Panc1 (cell line): ENCODE measurements around the gene JADE1. TPM values are rescaled to one million over a fixed set of nuclear protein-coding genes. Genes with fewer than 3 reads are reported as not detected.

Experiments used
- ATAC-seq: fragments of 200-7000 bp; cut with Tn5 transposase; 2 replicates; pipeline ENCODE4 v1.9.1; 2020; ENCODE audit warnings: mild to moderate bottlenecking, moderate library complexity
- BruUV-seq: library from RNA; stranded (reverse); fragments of 400-500 nt; replicated peaks from 2 replicates; lab custom pipeline; 2021; lab: Mats Ljungman, UMichigan
- CTCF ChIA-PET: fragments of 300-600 bp; sonication (Branson Sonifier 250); formaldehyde crosslinking; loops from one replicate; lab custom pipeline; 2022; ENCODE audit warnings: antibody characterized with exemption; lab: Charles Lee
- POLR2A ChIA-PET: fragments of 300-600 bp; sonication (Branson Sonifier 250); formaldehyde crosslinking; loops from one replicate; lab custom pipeline; 2022; ENCODE audit warnings: antibody characterized with exemption; lab: Charles Lee
- DNase-seq: peaks from one replicate; pipeline ENCODE4 v3.0.0-alpha.2; 2010; ENCODE audit warnings: low read depth, low spot score
- H3K27ac ChIP-seq: 2 replicates; pipeline ENCODE4 v1.5.1; 2011; ENCODE audit warnings: mild to moderate bottlenecking, low read length, inconsistent platforms
- H3K27me3 ChIP-seq: fragments of 200-500 bp; sonication (Bioruptor generic); 2 replicates; pipeline ENCODE4 v1.6.0; 2014; ENCODE audit warnings: low read length, inconsistent platforms; ENCODE audit not compliant: control insufficient read depth, insufficient read depth
- H3K36me3 ChIP-seq: fragments of 200-500 bp; sonication (Bioruptor generic); 2 replicates; pipeline ENCODE4 v1.5.1; 2014; ENCODE audit warnings: inconsistent platforms, mild to moderate bottlenecking, low read length, moderate library complexity; ENCODE audit not compliant: control insufficient read depth, insufficient read depth
- H3K4me1 ChIP-seq: 2 replicates; pipeline ENCODE4 v1.5.1; 2011; ENCODE audit warnings: inconsistent platforms, mild to moderate bottlenecking, low read length, moderate library complexity; ENCODE audit not compliant: control insufficient read depth, insufficient read depth
- H3K4me3 ChIP-seq, 2 experiments: 2 replicates each; pipeline ENCODE4 v1.5.1; 2011 to 2012; ENCODE audit warnings: low read depth in 2 of 2, low read length in 2 of 2, mild to moderate bottlenecking in 2 of 2, inconsistent platforms in 1 of 2, moderate library complexity in 1 of 2
- H3K9me3 ChIP-seq: fragments of 200-500 bp; sonication (Bioruptor generic); 2 replicates; pipeline ENCODE4 v1.5.1; 2014; ENCODE audit warnings: low read depth, mild to moderate bottlenecking, inconsistent platforms, low read length, moderate library complexity; ENCODE audit not compliant: control insufficient read depth, insufficient read depth
- POLR2AphosphoS5 ChIP-seq: IDR thresholded peaks from 2 replicates; pipeline ENCODE4 v1.6.1; 2012; ENCODE audit warnings: mild to moderate bottlenecking, low read depth, low read length, moderate library complexity
- SIN3A ChIP-seq: IDR thresholded peaks from 2 replicates; pipeline ENCODE4 v1.6.1; 2012; ENCODE audit warnings: low read depth, mild to moderate bottlenecking, low read length, moderate library complexity, borderline replicate concordance; ENCODE audit not compliant: insufficient read depth
- TCF7L2 ChIP-seq: IDR thresholded peaks from 2 replicates; pipeline ENCODE4 v1.6.1; 2011; ENCODE audit warnings: mild to moderate bottlenecking, low read depth, low read length, inconsistent platforms
- in situ Hi-C: cut with HindIII; loops from 2 replicates; pipeline ENCODE4 v1.10.0; 2016; ENCODE audit warnings: low sequenced_read_pairs, low pct_unique_long_range_greater_than_20kb
- intact Hi-C: fragments of 100-400 bp; cut with micrococcal nuclease; formaldehyde crosslinking; loops from one replicate; pipeline ENCODE4 v1.10.0; 2022; ENCODE audit not compliant: unreplicated experiment
- total RNA-seq: library from RNA; stranded (reverse); gene quantifications from one replicate; pipeline ENCODE4 v1.2.1, GENCODE V29; 2021; ENCODE audit not compliant: unreplicated experiment
- TF ChIP-seq, protein P1 (sequence below), 2 experiments: IDR thresholded peaks; 2 replicates each; pipeline ENCODE4 v1.6.1; 2011 to 2012; ENCODE audit warnings: low read depth in 2 of 2, control low read depth in 1 of 2, low read length in 1 of 2, mild to moderate bottlenecking in 1 of 2, moderate library complexity in 1 of 2; ENCODE audit not compliant: insufficient read depth in 1 of 2
- TF ChIP-seq, protein P2 (sequence below): fragments of 450-650 bp; IDR thresholded peaks from 2 replicates; pipeline ENCODE4 v1.5.1; 2017; ENCODE audit warnings: mild to moderate bottlenecking

JADE1 gene
- total RNA-seq, 1 experiment from 2014 or later: 23.4 TPM

DNA sequence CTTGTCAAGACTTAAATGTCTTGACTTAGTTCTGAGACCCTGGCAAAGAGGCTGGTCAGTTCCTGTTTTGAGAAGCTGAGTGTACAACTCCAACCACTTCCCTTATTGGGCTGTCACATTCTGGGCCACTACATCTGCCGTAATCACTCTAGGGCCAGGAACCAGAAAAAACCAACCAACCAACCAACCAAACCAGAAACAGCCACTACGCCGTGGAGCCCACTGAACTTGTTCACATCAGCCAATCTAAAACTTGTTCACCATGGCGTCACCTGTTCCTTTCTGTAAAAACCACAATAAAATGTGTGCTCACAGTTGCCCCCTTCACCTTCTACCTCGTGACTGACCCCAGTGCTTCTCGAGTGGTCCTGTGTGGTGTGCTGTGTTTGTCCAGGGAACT, 107.3 kb downstream of the JADE1 start:
- H3K36me3 ChIP-seq: no peaks in the 10 kb centered on the region
- no peak for ATAC-seq
- BruUV-seq: no TSS peak
- H3K9me3 ChIP-seq: no peaks in the 10 kb centered on the region
- DNase-seq: no peak
- no peak overlapping the region for H3K27ac ChIP-seq
- POLR2A ChIA-PET: no interaction called here
- CTCF ChIA-PET: no interaction called here
- no peaks in the 10 kb centered on the region for H3K27me3 ChIP-seq
- in situ Hi-C loops (no loop called here), intact Hi-C loops (no loop called here)
- no peaks in the 10 kb centered on the region for H3K4me1 ChIP-seq
- TF ChIP-seq POLR2AphosphoS5 (no peak), SIN3A (no peak), TCF7L2 (no peak)
- TF ChIP-seq, protein P1, sequence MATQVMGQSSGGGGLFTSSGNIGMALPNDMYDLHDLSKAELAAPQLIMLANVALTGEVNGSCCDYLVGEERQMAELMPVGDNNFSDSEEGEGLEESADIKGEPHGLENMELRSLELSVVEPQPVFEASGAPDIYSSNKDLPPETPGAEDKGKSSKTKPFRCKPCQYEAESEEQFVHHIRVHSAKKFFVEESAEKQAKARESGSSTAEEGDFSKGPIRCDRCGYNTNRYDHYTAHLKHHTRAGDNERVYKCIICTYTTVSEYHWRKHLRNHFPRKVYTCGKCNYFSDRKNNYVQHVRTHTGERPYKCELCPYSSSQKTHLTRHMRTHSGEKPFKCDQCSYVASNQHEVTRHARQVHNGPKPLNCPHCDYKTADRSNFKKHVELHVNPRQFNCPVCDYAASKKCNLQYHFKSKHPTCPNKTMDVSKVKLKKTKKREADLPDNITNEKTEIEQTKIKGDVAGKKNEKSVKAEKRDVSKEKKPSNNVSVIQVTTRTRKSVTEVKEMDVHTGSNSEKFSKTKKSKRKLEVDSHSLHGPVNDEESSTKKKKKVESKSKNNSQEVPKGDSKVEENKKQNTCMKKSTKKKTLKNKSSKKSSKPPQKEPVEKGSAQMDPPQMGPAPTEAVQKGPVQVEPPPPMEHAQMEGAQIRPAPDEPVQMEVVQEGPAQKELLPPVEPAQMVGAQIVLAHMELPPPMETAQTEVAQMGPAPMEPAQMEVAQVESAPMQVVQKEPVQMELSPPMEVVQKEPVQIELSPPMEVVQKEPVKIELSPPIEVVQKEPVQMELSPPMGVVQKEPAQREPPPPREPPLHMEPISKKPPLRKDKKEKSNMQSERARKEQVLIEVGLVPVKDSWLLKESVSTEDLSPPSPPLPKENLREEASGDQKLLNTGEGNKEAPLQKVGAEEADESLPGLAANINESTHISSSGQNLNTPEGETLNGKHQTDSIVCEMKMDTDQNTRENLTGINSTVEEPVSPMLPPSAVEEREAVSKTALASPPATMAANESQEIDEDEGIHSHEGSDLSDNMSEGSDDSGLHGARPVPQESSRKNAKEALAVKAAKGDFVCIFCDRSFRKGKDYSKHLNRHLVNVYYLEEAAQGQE (IDR thresholded peaks at IDR 0.05; ENCODE audit: insufficient read depth in 1 of 2, low read depth in 2 of 2, low read length in 1 of 2): no peak
- TF ChIP-seq, protein P2, sequence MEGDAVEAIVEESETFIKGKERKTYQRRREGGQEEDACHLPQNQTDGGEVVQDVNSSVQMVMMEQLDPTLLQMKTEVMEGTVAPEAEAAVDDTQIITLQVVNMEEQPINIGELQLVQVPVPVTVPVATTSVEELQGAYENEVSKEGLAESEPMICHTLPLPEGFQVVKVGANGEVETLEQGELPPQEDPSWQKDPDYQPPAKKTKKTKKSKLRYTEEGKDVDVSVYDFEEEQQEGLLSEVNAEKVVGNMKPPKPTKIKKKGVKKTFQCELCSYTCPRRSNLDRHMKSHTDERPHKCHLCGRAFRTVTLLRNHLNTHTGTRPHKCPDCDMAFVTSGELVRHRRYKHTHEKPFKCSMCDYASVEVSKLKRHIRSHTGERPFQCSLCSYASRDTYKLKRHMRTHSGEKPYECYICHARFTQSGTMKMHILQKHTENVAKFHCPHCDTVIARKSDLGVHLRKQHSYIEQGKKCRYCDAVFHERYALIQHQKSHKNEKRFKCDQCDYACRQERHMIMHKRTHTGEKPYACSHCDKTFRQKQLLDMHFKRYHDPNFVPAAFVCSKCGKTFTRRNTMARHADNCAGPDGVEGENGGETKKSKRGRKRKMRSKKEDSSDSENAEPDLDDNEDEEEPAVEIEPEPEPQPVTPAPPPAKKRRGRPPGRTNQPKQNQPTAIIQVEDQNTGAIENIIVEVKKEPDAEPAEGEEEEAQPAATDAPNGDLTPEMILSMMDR: no peak
- no peak overlapping the region for H3K4me3 ChIP-seq

DNA sequence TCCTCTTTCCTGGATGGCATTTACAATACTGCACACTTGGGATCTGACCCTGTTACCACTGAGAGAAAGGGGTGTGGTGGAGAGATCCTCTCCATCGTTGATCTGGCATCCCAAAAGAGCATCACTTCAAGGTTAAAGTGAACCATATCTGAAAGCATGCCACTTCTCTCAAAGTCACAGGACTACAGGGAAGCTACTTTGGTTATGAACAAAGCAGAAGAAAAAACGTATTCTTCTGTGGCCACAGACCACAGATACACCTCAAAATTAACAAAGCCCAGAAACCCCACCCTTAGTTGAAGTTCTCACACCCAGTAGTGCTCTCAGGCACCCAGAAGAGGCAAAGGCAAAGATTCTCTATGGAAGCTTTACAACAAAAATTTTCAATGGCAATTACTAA, 108.3 kb downstream of the JADE1 start:
- Histone ChIP-seq H3K36me3 (no peaks in the 10 kb centered on the region), H3K27me3 (no peaks in the 10 kb centered on the region), H3K27ac (no peak overlapping the region), H3K4me3 (no peak overlapping the region), H3K4me1 (no peaks in the 10 kb centered on the region), H3K9me3 (no peaks in the 10 kb centered on the region)
- DNase-seq: no peak
- in situ Hi-C loops: no loop called here
- intact Hi-C loops: no loop called here
- ChIA-PET CTCF (no interaction called here), POLR2A (no interaction called here)
- TF ChIP-seq, protein P1 (IDR thresholded peaks at IDR 0.05; ENCODE audit: insufficient read depth in 1 of 2, low read depth in 2 of 2, low read length in 1 of 2): no peak
- TF ChIP-seq TCF7L2 (no peak), SIN3A (no peak), POLR2AphosphoS5 (no peak)
- TF ChIP-seq, protein P2: no peak
- ATAC-seq: no peak
- BruUV-seq: no TSS peak
